ENCODE data around the gene SIPA1L3.

GRCh38 chr19:38079926-38080380 is 172.9 kb downstream of the SIPA1L3 start:
- TF ChIP-seq CTCF (IDR thresholded peaks at IDR 0.05; ENCODE audit: low read length) (no peak), EZH2 (optimal IDR thresholded peaks at IDR 0.05; ENCODE audit: low read depth, low read length) (no peak), EZH2phosphoT487 (IDR thresholded peaks at IDR 0.05; ENCODE audit: low read length) (no peak)
